HG03575 (cell line): ENCODE measurements around the gene SLC6A13.
"Not testable (repeated sequence)": the region's sequence is repeated elsewhere in the genome, so short reads cannot be mapped to it uniquely, and the experiment has no call there.

ENCODE experiments used
- ATAC-seq: cut with Tn5 transposase; IDR thresholded peaks from one replicate; pipeline ENCODE4 v1.9.1; 2021; ENCODE audit not compliant: unreplicated experiment, insufficient number of reproducible peaks, low FRiP score; ENCODE audit errors: extremely low read depth

The SLC6A13 gene

GRCh38 chr12:187986-188909 lies 74.4 kb downstream of the SLC6A13 start:
- ATAC-seq, result not testable (repeated sequence)

DNA sequence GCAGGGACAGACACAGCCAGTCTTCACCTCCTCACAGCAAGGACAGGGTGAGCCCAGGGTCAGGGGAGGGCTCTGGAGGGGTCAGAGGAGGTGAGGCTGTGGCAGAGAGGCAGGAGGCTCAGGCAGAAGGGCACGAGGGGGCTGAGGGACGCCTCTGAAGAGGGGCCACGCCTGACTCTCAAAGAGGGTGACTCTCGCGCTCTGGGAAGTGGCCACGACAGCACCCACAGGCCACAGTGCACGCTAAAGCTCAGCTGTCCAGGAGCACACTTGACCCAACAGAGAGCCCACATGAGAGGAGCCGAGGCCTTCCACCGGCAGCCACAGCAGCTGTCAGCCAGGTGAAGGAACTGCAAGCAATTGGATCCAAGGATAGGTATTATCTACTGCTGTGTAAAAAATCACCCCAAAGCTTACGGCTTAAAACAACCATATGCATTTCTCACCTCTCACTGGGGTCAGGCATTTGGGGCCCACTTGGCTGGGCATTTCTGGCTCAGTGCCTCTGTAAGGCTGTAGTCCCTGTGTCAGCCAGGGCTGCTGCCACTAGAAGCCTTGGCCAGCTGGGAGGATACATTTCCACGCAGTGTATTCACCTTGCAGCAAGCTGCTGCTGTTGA lies 76.5 kb downstream of the SLC6A13 start:
- ATAC-seq, result no peak

- no peak for ATAC-seq
Observed at GRCh38 chr12:185576-185955, 77.1 kb downstream of the SLC6A13 start.

- ATAC-seq, result no peak
Observed at GRCh38 chr12:184811-185575, 77.6 kb downstream of the SLC6A13 start.

DNA sequence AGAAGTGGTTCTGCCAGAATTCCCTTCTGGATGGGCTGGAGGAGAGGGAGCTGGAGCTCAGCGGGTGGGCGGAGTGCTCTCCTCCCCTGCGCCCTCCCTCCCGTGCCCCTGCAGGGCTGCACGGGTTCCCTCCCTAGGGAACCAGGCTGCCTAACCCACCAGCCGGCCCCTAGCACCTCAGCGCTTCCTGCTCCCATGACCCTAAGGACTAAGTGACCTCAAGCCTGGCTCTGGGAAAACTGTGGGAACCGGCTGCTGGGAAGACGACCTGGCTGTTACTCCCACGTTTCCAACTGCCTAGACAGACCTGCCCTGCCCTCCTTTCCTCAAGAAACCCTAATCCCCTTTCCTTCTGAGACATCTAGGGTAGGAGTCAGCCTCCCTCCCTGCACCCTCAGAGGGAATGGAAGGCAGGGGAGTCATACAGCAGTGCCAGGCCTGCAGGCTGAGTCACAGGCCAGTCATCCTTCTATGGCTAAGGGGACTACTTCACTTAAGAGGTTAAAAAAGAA lies 80.2 kb downstream of the SLC6A13 start:
- no peak for ATAC-seq

GRCh38 chr12:181921-182320 lies 80.7 kb downstream of the SLC6A13 start:
- no peak for ATAC-seq

DNA sequence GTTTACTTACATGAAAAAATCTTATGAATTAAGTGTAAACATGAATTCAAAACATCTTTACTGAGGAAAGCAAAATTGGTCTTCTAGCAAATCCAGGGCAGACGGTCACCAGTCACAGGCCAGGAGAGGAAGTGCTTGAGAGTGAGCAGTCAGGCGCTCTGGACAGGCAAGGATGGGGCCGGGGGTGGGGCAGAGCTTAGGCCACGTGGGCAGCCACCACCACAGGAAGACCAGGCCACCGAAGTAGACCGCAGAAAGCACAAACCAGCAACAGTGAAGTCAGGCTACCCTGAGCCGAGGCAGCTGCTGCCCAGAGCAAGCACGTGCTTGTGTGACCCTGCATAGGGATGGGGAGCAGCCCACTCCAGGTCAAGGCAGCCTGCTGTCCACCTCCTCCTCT lies 82.2 kb downstream of the SLC6A13 start:
- no peak for ATAC-seq

GRCh38 chr12:179885-180284 lies 82.8 kb downstream of the SLC6A13 start:
- no peak for ATAC-seq

GRCh38 chr12:179131-179884 lies 83.3 kb downstream of the SLC6A13 start:
- no peak for ATAC-seq

- ATAC-seq, result no peak
Observed at GRCh38 chr12:178829-179109, 83.9 kb downstream of the SLC6A13 start.

- ATAC-seq, result no peak
Observed at GRCh38 chr12:177980-178828, 84.4 kb downstream of the SLC6A13 start.

- no peak for ATAC-seq
Observed at GRCh38 chr12:177336-177979, 85.2 kb downstream of the SLC6A13 start.

- ATAC-seq, result no peak
Observed at GRCh38 chr12:176321-177181, 86.1 kb downstream of the SLC6A13 start.

DNA sequence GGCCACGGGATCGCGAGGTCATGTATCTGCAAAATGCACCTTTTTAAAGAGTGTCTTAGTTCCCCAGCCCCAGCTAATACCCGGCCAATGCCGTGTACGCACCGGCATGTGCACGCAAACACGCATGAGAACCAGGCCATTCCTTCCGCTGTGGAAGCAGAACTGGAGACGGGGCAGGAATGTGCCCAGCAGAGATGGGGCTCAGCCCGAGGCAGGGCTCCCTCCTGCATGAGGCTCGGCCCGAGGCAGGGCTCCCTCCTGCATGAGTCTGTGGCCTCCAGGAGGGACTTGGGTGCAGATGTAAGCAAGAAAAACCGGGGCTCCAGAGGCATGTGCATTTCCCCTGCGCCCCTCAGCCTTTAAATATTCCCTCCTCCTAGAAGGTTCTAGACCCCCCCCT lies 86.9 kb downstream of the SLC6A13 start:
- no peak for ATAC-seq

GRCh38 chr12:175250-175649 lies 87.4 kb downstream of the SLC6A13 start:
- ATAC-seq, result no peak

GRCh38 chr12:174596-174995 lies 88.0 kb downstream of the SLC6A13 start:
- ATAC-seq, result no peak

GRCh38 chr12:174124-174523 lies 88.5 kb downstream of the SLC6A13 start:
- no peak for ATAC-seq
